ENCODE measurements around the gene VN1R4.
"Not testable (repeated sequence)": the region's sequence is repeated elsewhere in the genome, so short reads cannot be mapped to it uniquely, and the experiment has no call there.

DNA sequence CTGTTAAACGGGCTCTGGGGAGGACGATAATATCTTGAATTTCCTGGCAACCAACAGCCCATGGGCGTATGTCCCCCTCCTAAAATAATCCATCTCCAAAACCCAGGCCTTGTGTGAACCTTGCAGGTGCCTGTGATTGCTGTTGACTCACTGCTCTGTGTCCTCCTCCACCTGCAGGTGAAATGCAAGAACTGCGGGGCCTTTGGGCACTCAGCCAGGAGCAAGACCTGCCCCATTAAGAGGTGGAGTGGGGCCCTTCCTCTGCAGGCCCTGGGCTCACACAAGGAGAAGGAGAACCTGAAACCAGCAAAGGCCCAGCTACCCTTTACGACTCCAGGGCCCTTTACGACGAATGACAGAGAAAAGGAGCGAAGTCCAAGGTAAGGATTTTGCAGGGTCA, 14.4 kb upstream of the VN1R4 start:
- TF ChIP-seq, protein P1, sequence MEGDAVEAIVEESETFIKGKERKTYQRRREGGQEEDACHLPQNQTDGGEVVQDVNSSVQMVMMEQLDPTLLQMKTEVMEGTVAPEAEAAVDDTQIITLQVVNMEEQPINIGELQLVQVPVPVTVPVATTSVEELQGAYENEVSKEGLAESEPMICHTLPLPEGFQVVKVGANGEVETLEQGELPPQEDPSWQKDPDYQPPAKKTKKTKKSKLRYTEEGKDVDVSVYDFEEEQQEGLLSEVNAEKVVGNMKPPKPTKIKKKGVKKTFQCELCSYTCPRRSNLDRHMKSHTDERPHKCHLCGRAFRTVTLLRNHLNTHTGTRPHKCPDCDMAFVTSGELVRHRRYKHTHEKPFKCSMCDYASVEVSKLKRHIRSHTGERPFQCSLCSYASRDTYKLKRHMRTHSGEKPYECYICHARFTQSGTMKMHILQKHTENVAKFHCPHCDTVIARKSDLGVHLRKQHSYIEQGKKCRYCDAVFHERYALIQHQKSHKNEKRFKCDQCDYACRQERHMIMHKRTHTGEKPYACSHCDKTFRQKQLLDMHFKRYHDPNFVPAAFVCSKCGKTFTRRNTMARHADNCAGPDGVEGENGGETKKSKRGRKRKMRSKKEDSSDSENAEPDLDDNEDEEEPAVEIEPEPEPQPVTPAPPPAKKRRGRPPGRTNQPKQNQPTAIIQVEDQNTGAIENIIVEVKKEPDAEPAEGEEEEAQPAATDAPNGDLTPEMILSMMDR (IDR thresholded peaks at IDR 0.05), result not testable (repeated sequence)
- TF ChIP-seq POLR2AphosphoS5 (IDR thresholded peaks at IDR 0.05; ENCODE audit: low read depth, low read length), result not testable (repeated sequence)
